HG02798 (cell line): ENCODE data around the gene GRAMD1B.

Experiments
- ATAC-seq: cut with Tn5 transposase; IDR thresholded peaks from one replicate; pipeline ENCODE4 v1.9.1; 2021; ENCODE audit warnings: mild to moderate bottlenecking; ENCODE audit not compliant: unreplicated experiment, poor library complexity

Gene GRAMD1B

GRCh38 chr11:123472236-123472935 is 42.3 kb downstream of the GRAMD1B start:
- ATAC-seq, result no peak

DNA sequence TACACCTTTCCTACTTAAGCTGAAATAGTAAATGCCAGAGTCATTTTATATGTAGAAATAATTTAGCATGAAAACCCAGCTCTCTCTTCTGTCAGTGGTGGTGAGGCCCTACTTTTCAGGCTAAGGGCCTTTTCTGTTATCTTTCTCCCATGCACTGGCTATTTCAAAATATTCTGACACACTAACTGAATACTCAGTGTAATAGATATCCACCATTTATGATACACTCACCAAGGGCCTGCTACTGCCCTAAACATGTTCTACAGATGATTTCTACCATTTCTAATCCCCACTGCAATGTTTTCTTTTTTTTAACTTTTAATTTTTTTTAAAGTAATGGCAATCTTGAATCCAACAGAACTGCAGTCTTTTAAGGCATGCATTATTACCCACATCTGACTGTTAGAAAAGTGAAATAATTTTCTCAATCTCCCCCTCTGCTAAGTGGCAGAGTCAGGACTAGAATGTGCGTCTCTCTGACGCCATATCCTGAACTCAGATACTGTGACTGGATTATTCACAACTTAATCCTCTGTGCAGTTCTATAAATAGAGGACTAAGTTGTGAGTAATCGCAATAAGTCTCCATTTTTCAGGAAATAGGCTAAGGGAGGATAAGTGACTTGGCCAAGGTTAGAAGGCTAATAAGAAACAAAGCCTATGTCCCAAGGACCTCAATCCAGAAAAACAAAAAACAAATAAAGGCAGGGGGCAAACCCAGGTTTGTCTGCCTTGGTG is 44.0 kb downstream of the GRAMD1B start:
- ATAC-seq, result no peak

GRCh38 chr11:123474994-123475393 is 44.9 kb downstream of the GRAMD1B start:
- no peak for ATAC-seq

- no peak for ATAC-seq
These were observed 45.4 kb downstream of the GRAMD1B start for GRCh38 chr11:123475469-123475868.

GRCh38 chr11:123477205-123477907 is 47.3 kb downstream of the GRAMD1B start:
- no peak for ATAC-seq

DNA sequence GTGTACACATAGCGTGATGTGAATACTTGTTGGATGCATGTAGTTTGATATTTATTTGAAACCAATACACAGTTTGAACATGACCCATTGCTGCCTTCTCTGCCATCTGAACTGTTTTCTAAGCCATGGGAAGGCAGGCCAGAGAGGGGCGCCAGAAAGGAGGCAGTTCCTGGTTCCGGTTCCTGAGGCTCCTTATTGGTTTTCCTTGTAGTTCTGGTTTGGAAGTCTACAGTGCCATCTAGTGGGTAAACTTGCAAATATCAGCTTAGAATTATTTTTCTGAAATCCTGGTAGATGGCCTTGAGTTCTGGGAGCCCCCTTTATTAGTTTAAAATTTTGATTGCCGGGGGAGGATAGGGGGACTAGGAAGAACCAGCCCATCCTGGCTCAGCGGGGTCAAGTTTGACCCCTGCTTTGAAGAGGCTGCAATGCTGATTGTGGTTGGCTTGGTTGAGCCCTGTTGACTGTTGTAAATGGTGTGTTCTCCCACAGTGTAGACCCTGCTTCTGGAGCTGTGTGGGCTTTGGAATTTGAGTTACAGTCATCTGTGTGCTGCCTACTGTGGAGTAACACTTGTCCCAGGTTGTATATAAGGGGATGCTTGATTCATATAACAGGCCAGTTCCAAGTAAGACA is 48.4 kb downstream of the GRAMD1B start:
- ATAC-seq, result no peak

GRCh38 chr11:123479048-123479837 is 49.2 kb downstream of the GRAMD1B start:
- peak; percentile 71 for ATAC-seq

DNA sequence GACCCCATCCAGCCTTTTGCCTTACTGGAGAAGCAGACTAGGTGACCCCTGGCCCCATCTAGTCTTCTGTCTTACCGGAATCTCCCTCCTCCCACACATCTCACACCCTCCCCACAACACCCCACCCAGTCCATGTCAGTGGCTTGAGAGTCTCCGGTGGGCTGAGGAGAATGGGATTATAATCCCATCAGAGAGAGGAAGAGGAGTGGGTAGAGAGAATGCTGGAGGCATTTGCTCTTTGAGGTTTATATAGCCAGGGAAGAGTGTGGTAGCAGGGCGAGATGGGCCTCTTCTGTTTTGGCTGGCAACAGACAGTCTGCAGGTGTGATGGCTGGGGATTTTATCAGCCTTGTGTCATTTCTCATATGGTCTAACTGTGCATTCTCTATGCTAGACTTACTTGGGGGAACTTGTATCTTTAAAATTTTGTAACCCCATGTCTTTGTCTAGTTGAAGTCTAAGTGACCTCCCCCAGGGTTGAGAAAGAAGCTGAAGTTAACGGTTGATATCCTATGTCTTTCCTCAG is 50.3 kb downstream of the GRAMD1B start:
- peak; percentile 63 for ATAC-seq

GRCh38 chr11:123480882-123481281 is 50.8 kb downstream of the GRAMD1B start:
- ATAC-seq, result no peak

- ATAC-seq, result no peak
These were observed 51.6 kb downstream of the GRAMD1B start for GRCh38 chr11:123481640-123482039.

DNA sequence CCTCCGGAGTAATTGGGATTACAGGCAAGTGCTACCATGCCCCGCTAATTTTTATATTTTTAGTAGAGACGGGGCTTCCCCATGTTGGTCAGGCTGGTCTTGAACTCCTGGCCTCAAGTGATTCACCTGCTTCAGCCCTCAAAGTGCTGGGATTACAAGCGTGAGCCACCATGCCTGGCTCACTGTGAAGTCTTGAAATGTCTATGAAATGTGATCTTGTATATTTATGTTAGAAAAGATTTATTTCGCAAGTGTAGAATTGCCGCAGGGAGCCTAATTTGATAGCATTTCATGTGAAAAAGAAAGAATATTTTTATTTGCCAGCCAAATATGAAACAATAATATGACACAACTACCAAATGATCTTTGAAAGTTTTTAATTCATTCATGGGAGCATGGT is 52.1 kb downstream of the GRAMD1B start:
- no peak for ATAC-seq

DNA sequence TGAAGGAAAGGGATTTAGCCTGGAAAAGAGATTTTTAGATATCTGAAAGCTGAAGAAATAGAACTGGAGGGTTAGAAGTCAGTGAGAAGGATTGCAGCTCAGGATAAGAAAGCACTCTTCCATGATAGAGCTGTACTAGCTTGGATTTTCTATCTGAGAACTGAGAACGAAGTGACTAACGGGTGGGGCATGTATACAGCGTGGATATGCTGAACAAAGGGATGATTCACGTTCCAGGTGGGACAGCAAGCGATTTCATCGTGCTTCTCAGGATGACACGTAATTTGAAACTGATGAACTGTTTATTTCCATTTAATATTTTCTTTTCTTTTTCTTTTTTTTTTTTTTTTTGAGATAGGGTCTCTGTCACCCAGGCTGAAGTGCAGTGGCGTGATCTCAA is 53.0 kb downstream of the GRAMD1B start:
- no peak for ATAC-seq

DNA sequence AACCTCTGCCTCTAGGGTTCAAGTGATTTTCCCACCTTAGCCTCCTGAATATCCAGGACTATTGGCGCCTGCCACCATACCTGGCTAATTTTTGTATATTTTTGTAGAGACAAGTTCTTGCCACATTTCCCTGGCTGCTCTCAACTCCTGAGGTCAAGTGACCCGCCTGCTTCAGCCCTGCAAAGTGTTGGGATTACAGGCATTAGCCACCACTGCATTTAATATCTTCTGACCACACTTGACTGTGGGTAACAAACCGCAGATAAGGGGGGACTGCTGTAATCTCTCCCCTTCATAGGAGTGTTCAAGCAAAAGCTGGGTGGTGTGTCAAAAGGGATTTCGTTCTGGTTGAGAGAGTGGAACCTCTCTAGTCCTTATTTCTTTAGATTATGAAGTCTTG is 53.4 kb downstream of the GRAMD1B start:
- no peak for ATAC-seq

- ATAC-seq, result no peak
These were observed 54.4 kb downstream of the GRAMD1B start for GRCh38 chr11:123484448-123484847.

GRCh38 chr11:123487157-123487744 is 57.2 kb downstream of the GRAMD1B start:
- no peak for ATAC-seq

GRCh38 chr11:123490527-123490926 is 60.5 kb downstream of the GRAMD1B start:
- no peak for ATAC-seq

GRCh38 chr11:123491241-123491640 is 61.2 kb downstream of the GRAMD1B start:
- ATAC-seq, result no peak

DNA sequence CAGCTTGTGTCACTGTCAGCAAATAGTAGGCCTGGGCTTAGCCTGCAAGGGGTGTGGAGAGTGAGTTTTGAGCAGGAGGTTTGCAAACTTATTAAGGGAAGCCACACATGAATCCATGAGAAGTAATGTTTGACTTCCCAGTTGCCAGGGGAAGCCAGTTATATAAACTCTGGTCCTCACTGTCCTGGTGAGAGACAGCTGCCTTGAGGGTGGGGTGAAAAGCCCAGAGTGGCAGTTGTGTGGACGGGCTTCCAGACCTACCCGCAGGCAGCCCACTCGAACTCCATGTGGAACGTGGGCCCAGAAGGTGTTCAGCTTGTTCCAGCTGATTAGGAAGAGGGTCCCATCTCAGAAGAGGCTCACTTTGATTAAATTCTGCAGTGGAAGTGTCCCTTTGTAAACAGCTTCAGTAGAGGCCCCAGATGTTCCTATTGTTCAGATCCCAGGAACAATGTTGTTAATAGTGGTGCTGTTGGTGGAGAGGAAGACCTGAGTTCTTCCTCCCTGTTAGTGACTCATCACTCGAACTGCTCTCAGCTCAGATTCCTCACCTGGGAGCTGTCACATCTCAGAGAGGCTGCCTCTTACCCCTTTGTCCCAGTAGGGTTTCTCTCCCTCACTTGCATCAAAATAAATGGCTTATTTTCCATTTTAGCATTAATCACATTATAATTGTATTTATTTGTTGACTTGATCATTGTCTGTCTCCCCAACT is 63.4 kb downstream of the GRAMD1B start:
- ATAC-seq, result no peak
